Effector CD4-positive, alpha-beta T cell (primary cell): ENCODE data around the gene NQO2.
"Not testable (repeated sequence)": the region's sequence is repeated elsewhere in the genome, so short reads cannot be mapped to it uniquely, and the experiment has no call there.

Experiments used
- DNase-seq: peaks from one replicate; pipeline ENCODE4 v3.0.0-alpha.2; 2020

The NQO2 gene

GRCh38 chr6:2989332-2990247, 10.1 kb upstream of the NQO2 start:
- DNase-seq, result peak; percentile 67

- no peak for DNase-seq
Measured at GRCh38 chr6:2990248-2990931, 9.3 kb upstream of the NQO2 start.

GRCh38 chr6:2990932-2991506, 8.7 kb upstream of the NQO2 start:
- no peak for DNase-seq

GRCh38 chr6:2992330-2992979, 7.2 kb upstream of the NQO2 start:
- DNase-seq, result no peak

GRCh38 chr6:2993755-2994317, 5.9 kb upstream of the NQO2 start:
- DNase-seq, result no peak

GRCh38 chr6:2998249-2998997, 1.3 kb upstream of the NQO2 start:
- DNase-seq, result peak; percentile 36

GRCh38 chr6:2998998-2999617, 586 bp upstream of the NQO2 start:
- DNase-seq, result peak; percentile 26

- no peak for DNase-seq
Measured at GRCh38 chr6:3001146-3001772, 1.6 kb downstream of the NQO2 start.

GRCh38 chr6:3001773-3002293, 2.1 kb downstream of the NQO2 start:
- DNase-seq, result peak; percentile 5

- DNase-seq, result not testable (repeated sequence)
Measured at GRCh38 chr6:3003226-3003625, 3.5 kb downstream of the NQO2 start.

GRCh38 chr6:3005077-3005476, 5.4 kb downstream of the NQO2 start:
- DNase-seq, result no peak

GRCh38 chr6:3005874-3006273, 6.2 kb downstream of the NQO2 start:
- no peak for DNase-seq

- no peak for DNase-seq
Measured at GRCh38 chr6:3006476-3006875, 6.8 kb downstream of the NQO2 start.

- DNase-seq, result no peak
Measured at GRCh38 chr6:3007571-3007970, 7.9 kb downstream of the NQO2 start.

- DNase-seq, result not testable (repeated sequence)
Measured at GRCh38 chr6:3008712-3009265, 9.1 kb downstream of the NQO2 start.

- DNase-seq, result no peak
Measured at GRCh38 chr6:3009930-3010329, 10.2 kb downstream of the NQO2 start.

GRCh38 chr6:3011158-3011557, 11.5 kb downstream of the NQO2 start:
- DNase-seq, result no peak

GRCh38 chr6:3011592-3011991, 11.9 kb downstream of the NQO2 start:
- no peak for DNase-seq

GRCh38 chr6:3013486-3013885, 13.8 kb downstream of the NQO2 start:
- no peak for DNase-seq

GRCh38 chr6:3013901-3014674, 14.4 kb downstream of the NQO2 start:
- DNase-seq, result no peak
